SK-N-MC (cell line): ENCODE results near the gene LAMC2.

Source experiments
- EZH2 ChIP-seq: fragments of 200-600 bp; sonication (generic); IDR thresholded peaks from one replicate; pipeline ENCODE4 v1.6.1; 2017; ENCODE audit warnings: antibody characterized with exemption
- POLR2AphosphoS5 ChIP-seq: IDR thresholded peaks from 2 replicates; pipeline ENCODE4 v1.6.1; 2012; ENCODE audit warnings: mild to moderate bottlenecking, low read depth, low read length, borderline replicate concordance

GRCh38 chr1:183188240-183188639 lies 2.2 kb downstream of the LAMC2 start:
- no peak for TF ChIP-seq EZH2
- no peak for TF ChIP-seq POLR2AphosphoS5
